DND-41 (cell line): Measurements from ENCODE around the gene EML6.

ENCODE experiments used
- ATAC-seq: fragments of 200-7000 bp; cut with Tn5 transposase; 3 replicates; pipeline ENCODE4 v1.9.1; 2021; ENCODE audit warnings: low read depth; ENCODE audit not compliant: insufficient read depth
- DNase-seq: peaks from one replicate; pipeline ENCODE4 v3.0.0-alpha.2; 2020
- H2AFZ ChIP-seq: 2 replicates; pipeline ENCODE4 v1.6.0; 2012; ENCODE audit warnings: low read depth, low read length
- H3K27ac ChIP-seq: 2 replicates; pipeline ENCODE4 v1.5.1; 2012; ENCODE audit warnings: low read length, inconsistent platforms
- H3K27me3 ChIP-seq: fragments of 200-600 bp; sonication (generic); 2 replicates; pipeline ENCODE4 v1.6.0; 2012; ENCODE audit warnings: low read length, mild to moderate bottlenecking, inconsistent platforms; ENCODE audit not compliant: insufficient read depth, poor library complexity
- H3K36me3 ChIP-seq: 2 replicates; pipeline ENCODE4 v1.5.1; 2012; ENCODE audit warnings: low read length, inconsistent platforms; ENCODE audit not compliant: insufficient read depth
- H3K4me1 ChIP-seq: 2 replicates; pipeline ENCODE4 v1.5.1; 2012; ENCODE audit warnings: mild to moderate bottlenecking, low read length; ENCODE audit not compliant: insufficient read depth
- H3K4me2 ChIP-seq: 2 replicates; pipeline ENCODE4 v1.6.0; 2012; ENCODE audit warnings: mild to moderate bottlenecking, moderate library complexity, low read length, inconsistent platforms; ENCODE audit not compliant: insufficient read depth
- H3K4me3 ChIP-seq, 2 experiments: fragments of 200-600 bp in 1 of 2; shearing (Covaris generic) in 1 of 2; 2 replicates each; pipeline ENCODE4 v1.5.1; 2012 to 2016; ENCODE audit warnings: inconsistent platforms in 2 of 2, low read length in 2 of 2, mild to moderate bottlenecking in 2 of 2, low read depth in 1 of 2, moderate library complexity in 1 of 2
- H3K79me2 ChIP-seq: 2 replicates; pipeline ENCODE4 v1.6.0; 2012; ENCODE audit warnings: low read length, inconsistent platforms; ENCODE audit not compliant: insufficient read depth
- H3K9ac ChIP-seq: 2 replicates; pipeline ENCODE4 v1.6.0; 2012; ENCODE audit warnings: low read depth, mild to moderate bottlenecking, inconsistent platforms, low read length, moderate library complexity
- H3K9me3 ChIP-seq: 2 replicates; pipeline ENCODE4 v1.5.1; 2012; ENCODE audit warnings: low read length, moderate library complexity, mild to moderate bottlenecking, inconsistent platforms; ENCODE audit not compliant: insufficient read depth, severe bottlenecking
- H4K20me1 ChIP-seq: 2 replicates; pipeline ENCODE4 v1.6.0; 2012; ENCODE audit warnings: low read length; ENCODE audit not compliant: insufficient read depth
- EZH2 ChIP-seq: IDR thresholded peaks from 3 replicates; pipeline ENCODE4 v1.6.1; 2012; ENCODE audit warnings: borderline replicate concordance, low read depth, mild to moderate bottlenecking, moderate library complexity, low read length, inconsistent platforms; ENCODE audit not compliant: severe bottlenecking
- TF ChIP-seq, protein P1 (sequence below): IDR thresholded peaks from 2 replicates; pipeline ENCODE4 v1.5.1; 2012; ENCODE audit warnings: borderline replicate concordance, low read length, moderate library complexity, mild to moderate bottlenecking; ENCODE audit not compliant: poor library complexity, severe bottlenecking; ENCODE audit errors: extremely low read depth

EML6 gene

DNA sequence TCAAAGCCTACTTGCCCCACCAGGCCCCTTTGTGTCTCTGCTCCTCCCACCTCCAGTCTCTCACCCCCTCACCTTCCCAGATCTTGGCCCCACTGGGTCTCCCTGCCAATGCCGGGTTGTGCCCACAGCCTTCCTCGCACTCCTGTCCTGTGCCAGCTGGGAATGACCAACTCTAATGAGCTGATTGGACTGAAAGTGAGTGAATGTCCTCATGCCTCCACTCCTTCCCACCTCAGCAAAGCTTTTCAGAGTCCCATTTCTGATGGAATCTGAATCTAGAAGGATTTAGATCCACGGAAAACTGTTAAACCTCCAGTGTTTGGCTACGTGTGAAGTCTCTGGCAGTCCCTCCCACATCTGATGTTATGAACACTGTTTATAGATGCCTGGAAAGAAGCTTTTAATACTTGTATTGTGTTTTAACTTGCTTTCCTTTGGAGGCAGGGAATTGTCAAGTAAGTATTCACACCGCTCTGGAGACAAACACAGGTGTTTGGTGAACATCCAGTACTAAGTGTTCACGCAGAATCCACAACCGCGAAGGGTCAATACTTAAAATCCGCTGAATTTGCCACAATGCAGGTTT, 222.9 kb downstream of the EML6 start:
- Histone ChIP-seq H3K36me3 (no peaks in the 10 kb centered on the region), H3K4me2 (no peak overlapping the region)

DNA sequence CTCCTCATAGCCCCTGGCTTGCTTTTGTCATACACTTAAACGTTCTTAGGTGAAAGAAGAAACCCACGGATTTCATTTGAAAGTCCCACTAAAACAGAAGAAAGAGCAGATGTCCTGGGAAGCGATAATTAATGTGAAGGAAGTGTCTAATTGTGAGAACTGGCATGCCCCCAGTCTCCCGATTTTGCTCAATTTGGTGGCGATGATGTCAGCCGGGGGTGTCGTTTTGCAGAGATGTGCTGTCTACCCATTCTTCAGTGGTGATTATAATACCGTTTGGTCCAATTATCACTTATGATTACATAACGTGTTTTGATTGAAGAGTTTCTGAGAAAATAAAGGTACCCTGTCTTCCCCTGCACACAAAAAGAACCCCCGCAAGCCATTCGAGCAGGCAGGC, 223.7 kb downstream of the EML6 start:
- TF ChIP-seq EZH2, result no peak
- TF ChIP-seq, protein P1, sequence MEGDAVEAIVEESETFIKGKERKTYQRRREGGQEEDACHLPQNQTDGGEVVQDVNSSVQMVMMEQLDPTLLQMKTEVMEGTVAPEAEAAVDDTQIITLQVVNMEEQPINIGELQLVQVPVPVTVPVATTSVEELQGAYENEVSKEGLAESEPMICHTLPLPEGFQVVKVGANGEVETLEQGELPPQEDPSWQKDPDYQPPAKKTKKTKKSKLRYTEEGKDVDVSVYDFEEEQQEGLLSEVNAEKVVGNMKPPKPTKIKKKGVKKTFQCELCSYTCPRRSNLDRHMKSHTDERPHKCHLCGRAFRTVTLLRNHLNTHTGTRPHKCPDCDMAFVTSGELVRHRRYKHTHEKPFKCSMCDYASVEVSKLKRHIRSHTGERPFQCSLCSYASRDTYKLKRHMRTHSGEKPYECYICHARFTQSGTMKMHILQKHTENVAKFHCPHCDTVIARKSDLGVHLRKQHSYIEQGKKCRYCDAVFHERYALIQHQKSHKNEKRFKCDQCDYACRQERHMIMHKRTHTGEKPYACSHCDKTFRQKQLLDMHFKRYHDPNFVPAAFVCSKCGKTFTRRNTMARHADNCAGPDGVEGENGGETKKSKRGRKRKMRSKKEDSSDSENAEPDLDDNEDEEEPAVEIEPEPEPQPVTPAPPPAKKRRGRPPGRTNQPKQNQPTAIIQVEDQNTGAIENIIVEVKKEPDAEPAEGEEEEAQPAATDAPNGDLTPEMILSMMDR, result no peak
- H3K4me3 ChIP-seq, result no peak overlapping the region
- ATAC-seq, result no peak
- H3K4me2 ChIP-seq, result no peak overlapping the region
- no peaks in the 10 kb centered on the region for H3K27me3 ChIP-seq
- H3K4me1 ChIP-seq, result peaks cover 17% of the 10 kb centered on the region
- H4K20me1 ChIP-seq, result no peaks in the 10 kb centered on the region
- no peak overlapping the region for H3K9ac ChIP-seq
- no peaks in the 10 kb centered on the region for H3K79me2 ChIP-seq
- H3K27ac ChIP-seq, result no peak overlapping the region
- DNase-seq, result no peak
- no peaks in the 10 kb centered on the region for H3K9me3 ChIP-seq
- H3K36me3 ChIP-seq, result no peaks in the 10 kb centered on the region
- H2AFZ ChIP-seq, result no peak overlapping the region

More for the DNA sequence above, 222.9 kb downstream of the EML6 start:
- DNase-seq (no peak), ATAC-seq (no peak)
- H4K20me1 ChIP-seq, result no peaks in the 10 kb centered on the region
- no peak overlapping the region for H3K27ac ChIP-seq
- H3K4me1 ChIP-seq, result peaks cover 23% of the 10 kb centered on the region
- H2AFZ ChIP-seq, result no peak overlapping the region
- H3K27me3 ChIP-seq, result no peaks in the 10 kb centered on the region
- TF ChIP-seq EZH2, result no peak
- TF ChIP-seq, protein P1, result no peak
- H3K4me3 ChIP-seq, result no peak overlapping the region
- no peaks in the 10 kb centered on the region for H3K79me2 ChIP-seq
- no peak overlapping the region for H3K9ac ChIP-seq
- H3K9me3 ChIP-seq, result no peaks in the 10 kb centered on the region

DNA sequence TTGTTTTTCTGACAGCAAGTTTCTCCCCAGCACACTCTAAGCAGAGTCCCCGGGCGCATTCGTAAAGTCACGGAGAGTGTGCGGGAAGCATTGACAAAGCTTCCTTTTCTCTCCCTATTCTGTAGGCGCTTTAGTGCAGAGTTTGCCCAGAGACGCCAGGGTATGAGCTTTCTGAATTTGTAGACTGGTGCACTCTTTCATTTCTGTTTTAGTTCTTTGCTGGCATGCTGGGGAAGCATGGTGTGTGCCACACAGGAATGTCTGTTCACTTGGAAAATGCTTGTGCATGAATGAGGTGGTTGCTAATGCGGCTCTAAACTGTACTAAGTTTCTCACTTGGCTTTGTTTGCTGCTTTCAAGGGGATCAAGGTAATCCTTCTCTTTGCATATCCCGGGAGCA, 224.2 kb downstream of the EML6 start:
- Histone ChIP-seq H3K4me2 (no peak overlapping the region), H3K27me3 (no peaks in the 10 kb centered on the region), H3K36me3 (no peaks in the 10 kb centered on the region), H3K79me2 (no peaks in the 10 kb centered on the region), H3K4me3 (no peak overlapping the region), H3K9me3 (no peaks in the 10 kb centered on the region), H4K20me1 (no peaks in the 10 kb centered on the region), H3K4me1 (peaks cover 12% of the 10 kb centered on the region), H2AFZ (no peak overlapping the region), H3K27ac (no peak overlapping the region), H3K9ac (no peak overlapping the region)
- ATAC-seq (no peak), DNase-seq (no peak)
- TF ChIP-seq, protein P1, result no peak

DNA sequence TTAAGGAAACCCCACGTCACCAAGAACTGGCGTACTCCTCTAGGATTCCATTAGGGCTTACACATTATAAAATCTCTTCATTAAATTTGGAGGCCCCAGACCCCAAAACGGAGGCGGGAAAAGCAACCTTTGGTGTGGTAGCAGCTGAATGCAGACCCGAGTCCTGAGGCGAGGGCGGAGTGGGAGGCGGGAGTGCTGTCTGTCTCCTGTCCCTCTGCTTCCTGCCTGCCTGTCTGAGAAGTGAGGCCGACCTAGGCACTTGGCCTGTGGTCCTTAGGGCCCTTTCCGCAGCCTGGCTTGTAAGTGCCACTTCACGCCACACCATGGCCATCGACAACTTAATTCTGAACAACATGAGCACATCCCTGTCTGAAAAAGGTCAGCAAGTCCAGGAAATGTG, 224.7 kb downstream of the EML6 start:
- H4K20me1 ChIP-seq, result no peaks in the 10 kb centered on the region
- no peak overlapping the region for H3K9ac ChIP-seq
- DNase-seq (no peak), ATAC-seq (no peak)
- H3K4me1 ChIP-seq, result peaks cover 7% of the 10 kb centered on the region
- no peak overlapping the region for H3K4me3 ChIP-seq
- H3K9me3 ChIP-seq, result no peaks in the 10 kb centered on the region
- H3K79me2 ChIP-seq, result no peaks in the 10 kb centered on the region
- no peak overlapping the region for H3K4me2 ChIP-seq
- H3K36me3 ChIP-seq, result no peaks in the 10 kb centered on the region
- TF ChIP-seq EZH2, result no peak
- TF ChIP-seq, protein P1, result no peak
- H3K27me3 ChIP-seq, result no peaks in the 10 kb centered on the region
- no peak overlapping the region for H3K27ac ChIP-seq
- no peak overlapping the region for H2AFZ ChIP-seq
